H7 (cell line): ENCODE results near the gene FAM53B. TPM values are rescaled to one million over a fixed set of nuclear protein-coding genes. Genes with fewer than 3 reads are reported as not detected.

Experiments
- DNase-seq: peaks from one replicate; pipeline ENCODE4 v3.0.0; 2012
- H3K27me3 ChIP-seq: 2 replicates; pipeline ENCODE4 v1.6.0; 2011; ENCODE audit warnings: mild to moderate bottlenecking, low read length; ENCODE audit not compliant: control insufficient read depth, insufficient read depth
- H3K36me3 ChIP-seq: replicated peaks from 2 replicates; pipeline ENCODE4 v1.5.1; 2011; ENCODE audit warnings: low read length; ENCODE audit not compliant: control insufficient read depth, insufficient read depth
- H3K4me3 ChIP-seq: 2 replicates; pipeline ENCODE4 v1.5.1; 2011; ENCODE audit warnings: low read depth, mild to moderate bottlenecking, control low read depth, low read length, moderate library complexity; ENCODE audit not compliant: insufficient read depth
- total RNA-seq: library from RNA; depleted of rRNA; stranded (reverse); fragments of >200 nt; shearing (Covaris generic); gene quantifications from 2 replicates; pipeline ENCODE4 v1.2.3, GENCODE V29; 2014

The FAM53B gene
- total RNA-seq, 1 experiment from 2014 or later: 37.4 TPM

DNA sequence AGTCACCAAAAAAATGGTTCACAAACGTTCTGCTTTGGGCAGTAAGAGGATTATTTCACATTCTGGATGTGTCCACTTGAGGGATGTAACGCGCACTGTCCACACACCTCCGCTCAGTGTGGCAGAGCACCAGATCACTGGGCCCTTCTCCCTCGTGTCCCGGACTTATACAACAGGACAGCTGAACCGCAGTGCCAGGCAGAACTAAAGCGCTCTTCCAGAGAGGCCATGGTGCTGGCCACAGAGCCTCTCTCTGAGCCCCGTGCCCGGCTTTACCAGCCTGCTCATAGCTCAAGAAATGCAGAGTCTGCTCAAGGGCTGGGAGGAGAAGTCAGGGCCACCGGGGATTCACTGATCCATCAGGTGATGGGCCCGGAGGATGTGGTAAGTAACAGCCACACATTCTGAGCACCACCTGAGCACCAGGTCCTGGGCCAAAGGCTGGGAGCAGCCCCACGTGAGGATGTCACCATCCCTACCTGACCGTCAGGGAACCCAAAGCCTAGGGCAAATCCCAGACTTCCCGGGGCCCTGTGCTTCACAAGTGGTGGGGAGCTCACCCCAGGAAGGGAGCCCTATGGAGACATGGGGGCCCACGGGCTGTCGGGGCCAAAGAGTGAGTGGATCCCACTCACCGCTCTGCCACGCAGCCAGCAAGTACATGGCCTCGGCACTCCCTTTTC is 74.9 kb downstream of the FAM53B start:
- Histone ChIP-seq H3K36me3 (no peaks in the 10 kb centered on the region), H3K4me3 (no peak overlapping the region), H3K27me3 (no peaks in the 10 kb centered on the region)
- no peak for DNase-seq

- no peak for DNase-seq
- H3K36me3 ChIP-seq: no peaks in the 10 kb centered on the region
- no peak overlapping the region for H3K4me3 ChIP-seq
- no peaks in the 10 kb centered on the region for H3K27me3 ChIP-seq
These were observed 75.6 kb downstream of the FAM53B start for GRCh38 chr10:124668517-124669051.

DNA sequence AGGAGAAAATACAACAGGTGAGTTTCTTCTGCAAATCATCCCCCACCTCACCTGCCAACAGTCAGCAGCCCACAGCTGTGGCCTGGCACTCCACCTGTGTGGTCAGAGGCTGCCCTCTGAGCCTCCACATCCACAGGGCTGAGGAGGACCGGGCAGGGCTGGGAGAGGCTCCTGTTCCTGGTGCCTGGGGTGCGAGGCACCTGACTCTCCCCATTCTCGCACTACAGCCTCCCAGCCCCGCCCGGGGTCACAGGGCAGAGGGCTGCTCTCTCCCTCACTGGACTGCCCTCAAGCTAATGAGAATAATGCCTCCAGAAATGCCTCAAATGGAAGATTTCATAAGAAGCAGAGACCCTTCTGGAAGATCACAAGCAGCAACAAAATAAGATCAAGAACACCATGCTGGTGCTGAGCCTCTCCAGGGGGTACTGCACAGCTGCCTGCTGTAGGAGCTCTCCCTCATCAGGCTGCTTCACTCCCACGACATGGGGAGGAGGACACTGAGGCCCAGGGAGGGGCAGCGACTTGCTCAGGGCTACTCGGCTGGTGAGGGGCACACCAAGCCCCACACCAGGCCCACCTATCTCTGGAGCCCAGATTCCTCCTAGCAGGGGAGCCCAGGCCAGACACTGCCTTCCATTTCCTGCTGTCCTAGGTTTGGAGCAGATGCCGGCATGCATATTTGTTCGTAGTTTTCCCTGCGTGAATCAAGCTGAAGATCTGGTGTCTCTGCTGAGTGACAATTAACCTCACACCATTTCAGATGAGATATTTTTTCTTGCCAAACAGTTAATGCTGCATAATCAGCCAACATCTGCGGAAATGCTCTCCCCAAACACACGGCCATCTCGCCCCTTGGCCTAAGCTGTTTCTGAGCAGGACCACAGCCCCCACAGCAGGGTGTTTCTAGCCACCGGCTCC is 76.5 kb downstream of the FAM53B start:
- Histone ChIP-seq H3K27me3 (no peaks in the 10 kb centered on the region), H3K4me3 (no peak overlapping the region), H3K36me3 (no peaks in the 10 kb centered on the region)
- DNase-seq: no peak

GRCh38 chr10:124666494-124666893 is 77.7 kb downstream of the FAM53B start:
- Histone ChIP-seq H3K36me3 (no peaks in the 10 kb centered on the region), H3K27me3 (no peaks in the 10 kb centered on the region), H3K4me3 (no peak overlapping the region)
- DNase-seq: no peak

DNA sequence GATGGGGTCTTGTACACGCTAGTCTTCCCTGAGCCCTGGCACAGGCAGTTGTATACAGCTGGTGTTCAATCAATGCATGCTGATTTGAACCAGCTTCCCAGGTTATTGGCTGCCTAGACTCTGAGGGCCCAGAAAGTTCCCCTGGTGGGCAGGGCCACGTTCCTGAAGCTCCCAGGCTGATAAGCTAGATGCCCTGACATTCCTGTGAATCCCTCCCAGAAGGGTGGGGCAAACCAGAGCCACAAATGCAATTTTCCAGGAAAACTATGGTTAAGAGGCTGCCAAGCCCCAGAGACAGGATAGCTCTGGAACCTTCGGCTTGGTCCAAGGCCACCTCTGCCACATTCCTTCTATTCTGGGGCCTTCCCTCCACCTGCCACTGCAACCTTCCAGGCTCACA is 78.2 kb downstream of the FAM53B start:
- Histone ChIP-seq H3K36me3 (no peaks in the 10 kb centered on the region), H3K27me3 (no peaks in the 10 kb centered on the region), H3K4me3 (no peak overlapping the region)
- no peak for DNase-seq

DNA sequence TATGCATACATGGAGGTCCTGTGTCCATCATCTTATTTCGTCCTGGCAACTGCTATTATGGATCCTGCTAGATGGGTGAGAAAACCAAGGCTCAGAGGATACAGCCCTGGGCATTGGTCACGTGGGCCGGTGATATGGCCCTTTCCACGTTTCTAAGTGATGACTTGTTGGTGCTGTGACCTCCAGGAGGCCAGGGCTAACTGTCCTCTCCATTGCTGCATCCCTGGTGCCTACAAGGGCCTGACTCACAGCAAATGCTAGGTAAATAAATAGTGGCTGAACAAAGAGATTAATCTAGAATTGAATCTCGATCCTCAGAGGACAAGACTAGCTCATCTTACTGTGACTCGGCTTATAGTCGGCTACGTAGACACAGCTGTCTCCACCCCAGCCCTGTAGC is 78.6 kb downstream of the FAM53B start:
- Histone ChIP-seq H3K27me3 (no peaks in the 10 kb centered on the region), H3K4me3 (no peak overlapping the region), H3K36me3 (no peaks in the 10 kb centered on the region)
- DNase-seq: no peak

- DNase-seq: no peak
- H3K27me3 ChIP-seq: no peaks in the 10 kb centered on the region
- no peak overlapping the region for H3K4me3 ChIP-seq
- no peaks in the 10 kb centered on the region for H3K36me3 ChIP-seq
These were observed 79.1 kb downstream of the FAM53B start for GRCh38 chr10:124665091-124665490.

- no peaks in the 10 kb centered on the region for H3K27me3 ChIP-seq
- H3K4me3 ChIP-seq: no peak overlapping the region
- no peak for DNase-seq
- no peaks in the 10 kb centered on the region for H3K36me3 ChIP-seq
These were observed 80.3 kb downstream of the FAM53B start for GRCh38 chr10:124663766-124664360.

DNA sequence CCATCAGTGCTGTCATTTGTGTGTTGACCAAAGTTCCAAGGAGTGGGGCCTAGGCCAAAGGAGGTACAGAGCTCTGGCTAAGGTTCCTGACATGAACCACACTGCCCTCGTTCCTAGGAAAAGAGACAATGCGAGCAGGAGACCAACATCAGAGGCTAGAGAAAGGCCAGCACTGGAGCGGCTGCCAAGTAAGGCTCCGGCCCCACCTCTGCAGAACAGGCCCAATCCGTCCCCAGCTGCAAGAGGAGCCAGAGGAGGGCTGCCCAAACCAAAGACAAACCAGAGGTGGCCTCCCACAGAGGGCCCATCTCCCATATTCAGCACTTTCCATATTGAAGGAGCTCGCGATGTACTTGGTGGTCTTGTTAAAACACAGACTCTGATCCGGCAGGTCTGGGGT is 81.0 kb downstream of the FAM53B start:
- no peaks in the 10 kb centered on the region for H3K27me3 ChIP-seq
- DNase-seq: no peak
- no peak overlapping the region for H3K4me3 ChIP-seq
- no peaks in the 10 kb centered on the region for H3K36me3 ChIP-seq

DNA sequence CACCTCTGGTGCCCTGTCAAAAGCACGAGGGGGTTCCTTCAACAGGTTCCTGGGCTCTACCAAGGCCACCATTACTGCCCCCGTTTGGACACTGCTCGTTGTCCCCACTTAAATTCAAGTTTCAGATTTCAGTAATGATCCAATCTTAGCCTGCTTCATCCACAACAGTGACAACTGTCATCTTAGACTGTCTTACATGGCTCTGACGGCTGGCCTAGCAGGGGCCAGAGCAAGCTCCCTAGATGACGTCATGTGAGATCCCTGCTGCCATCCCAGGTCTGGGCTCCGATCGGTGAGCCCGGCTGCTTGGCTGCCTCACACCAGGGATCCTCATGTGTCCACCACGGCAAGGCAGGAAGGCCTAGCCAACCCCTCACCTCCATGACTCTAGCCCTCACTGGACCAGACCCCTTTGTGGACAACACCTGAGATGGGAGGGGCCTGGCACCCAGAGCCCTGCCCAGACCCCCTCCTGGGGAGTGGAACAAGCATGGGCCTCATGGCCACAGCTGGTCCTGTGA is 82.5 kb downstream of the FAM53B start:
- Histone ChIP-seq H3K27me3 (no peaks in the 10 kb centered on the region), H3K4me3 (no peak overlapping the region), H3K36me3 (no peaks in the 10 kb centered on the region)
- DNase-seq: no peak

- Histone ChIP-seq H3K27me3 (no peaks in the 10 kb centered on the region), H3K36me3 (no peaks in the 10 kb centered on the region), H3K4me3 (no peak overlapping the region)
- no peak for DNase-seq
These were observed 83.6 kb downstream of the FAM53B start for GRCh38 chr10:124660404-124661125.

DNA sequence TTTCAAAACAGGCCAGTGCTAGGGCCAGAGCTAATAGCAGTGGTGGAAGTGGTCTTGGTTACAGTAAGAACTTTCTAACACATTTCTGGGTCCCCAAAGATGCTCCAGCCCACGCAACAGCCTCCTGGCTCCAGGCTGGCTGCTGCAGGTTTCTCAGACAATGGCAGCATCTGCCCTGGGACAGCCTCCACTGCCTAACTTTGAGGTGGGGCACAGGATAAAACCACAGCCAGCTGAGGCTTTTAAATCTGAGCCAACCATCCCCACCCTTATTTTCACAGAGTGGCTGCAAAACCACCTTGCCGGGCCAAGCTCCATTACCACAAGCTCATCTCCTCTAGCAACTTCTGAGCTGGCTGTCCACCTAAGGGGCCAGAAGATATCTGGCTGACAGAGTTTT is 84.8 kb downstream of the FAM53B start:
- no peak for DNase-seq

DNA sequence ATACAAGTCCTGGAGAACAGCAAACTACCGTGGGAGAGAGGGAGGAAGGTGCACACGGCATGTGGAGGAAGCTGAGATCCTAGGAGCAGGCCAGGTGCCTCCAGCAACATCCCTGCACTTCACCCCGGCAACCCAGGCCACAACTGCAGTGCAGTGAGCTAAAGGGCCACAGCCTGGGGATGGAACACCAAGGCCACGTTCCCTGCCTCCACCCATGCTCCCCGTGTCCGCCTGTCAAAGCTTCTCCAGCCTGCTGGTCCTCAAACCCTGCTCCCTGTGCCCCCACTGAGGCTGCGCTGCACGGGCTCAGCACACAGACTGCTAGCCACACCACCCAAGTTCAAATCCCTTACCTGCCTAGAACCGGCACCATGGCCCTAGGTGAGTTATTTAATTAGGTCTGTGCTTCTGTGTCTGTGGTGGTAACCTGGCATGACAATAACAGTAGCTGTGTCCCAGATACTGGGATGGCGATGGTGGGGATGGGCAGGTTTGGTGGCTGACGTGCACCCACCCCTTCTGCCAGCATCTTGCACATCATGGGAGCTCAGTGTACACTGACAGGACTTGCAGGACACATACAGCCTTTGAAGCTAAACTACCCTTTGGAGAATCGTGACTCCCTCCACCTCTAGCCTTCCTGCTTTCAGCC is 85.5 kb downstream of the FAM53B start:
- no peak overlapping the region for H3K4me3 ChIP-seq
- no peaks in the 10 kb centered on the region for H3K36me3 ChIP-seq
- no peaks in the 10 kb centered on the region for H3K27me3 ChIP-seq
- no peak for DNase-seq

More for the DNA sequence above, 84.8 kb downstream of the FAM53B start:
- Histone ChIP-seq H3K27me3 (no peaks in the 10 kb centered on the region), H3K4me3 (no peak overlapping the region), H3K36me3 (no peaks in the 10 kb centered on the region)

DNA sequence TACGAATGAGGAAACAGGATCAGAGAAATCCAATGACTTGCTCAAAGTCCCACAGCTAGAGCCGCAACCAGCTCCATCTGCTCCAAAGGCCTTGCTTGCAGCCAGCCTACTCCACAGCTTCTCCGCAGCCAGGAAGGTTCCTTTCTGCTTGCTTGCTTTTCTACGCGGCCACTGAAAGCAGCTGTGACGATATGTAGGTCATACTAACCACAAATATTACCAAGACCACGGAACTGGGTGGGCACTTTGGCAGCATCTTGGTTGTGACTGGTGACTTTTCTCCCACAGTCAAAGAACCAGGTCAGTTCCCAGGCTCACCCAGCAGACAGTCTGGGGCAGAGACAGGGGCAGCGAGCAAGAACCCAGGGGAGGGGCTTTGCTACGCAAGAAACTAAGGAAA is 86.4 kb downstream of the FAM53B start:
- H3K4me3 ChIP-seq: no peak overlapping the region
- H3K36me3 ChIP-seq: no peaks in the 10 kb centered on the region
- H3K27me3 ChIP-seq: no peaks in the 10 kb centered on the region
- no peak for DNase-seq
